Psoas muscle (tissue), 8 donors: Measurements from ENCODE around the gene PUS7. TPM values are rescaled to one million over a fixed set of nuclear protein-coding genes. Genes with fewer than 3 reads are reported as not detected.
"Not testable (repeated sequence)": the region's sequence is repeated elsewhere in the genome, so short reads cannot be mapped to it uniquely, and the experiment has no call there.

Source experiments
- ATAC-seq, 4 donors: fragments of 200-7000 bp; cut with Tn5 transposase; one replicate each; pipeline ENCODE4 v1.9.1; 2020; ENCODE audit warnings: moderate library complexity in 3 of 4, mild to moderate bottlenecking in 2 of 4
- DNase-seq, 2 donors: peaks; one replicate each; pipeline ENCODE4 v3.0.0-alpha.2; 2020
- H3K27ac ChIP-seq: fragments of 200-600 bp; one replicate; pipeline ENCODE4 v1.8.0; 2022
- H3K27me3 ChIP-seq, 3 donors: fragments of 200-600 bp in 1 of 3; one replicate each; pipeline versions ENCODE4 v1.6.1 to v1.8.0; 2013 to 2022; ENCODE audit warnings: low read length in 2 of 3, mild to moderate bottlenecking in 2 of 3, moderate library complexity in 1 of 3; ENCODE audit not compliant: insufficient read depth in 3 of 3
- H3K36me3 ChIP-seq, 2 donors: fragments of 200-600 bp in 1 of 2; one replicate each; pipeline versions ENCODE4 v1.6.1 to v1.8.0; 2013 to 2022; ENCODE audit warnings: low read depth in 1 of 2, mild to moderate bottlenecking in 1 of 2, moderate library complexity in 1 of 2; ENCODE audit not compliant: insufficient read depth in 1 of 2
- H3K4me1 ChIP-seq: fragments of 200-600 bp; one replicate; pipeline ENCODE4 v1.8.0; 2022
- H3K4me3 ChIP-seq: fragments of 200-600 bp; one replicate; pipeline ENCODE4 v1.8.0; 2022; ENCODE audit warnings: mild to moderate bottlenecking
- H3K9me3 ChIP-seq: fragments of 200-600 bp; one replicate; pipeline ENCODE4 v1.8.0; 2022
- CTCF ChIP-seq: fragments of 200-600 bp; IDR thresholded peaks from one replicate; pipeline ENCODE4 v1.8.0; 2022; ENCODE audit warnings: antibody characterized with exemption
- WGBS, 3 donors: extraction: QIAGEN DNeasy Blood & Tissue Kit; methylation state at CpG; one replicate each; pipeline versions ENCODE4 v1.1.6 to v1.1.7; 2013; 5-methylcytosine and 5-hydroxymethylcytosine counted together
- intact Hi-C, 2 donors: fragments of 100-400 bp; cut with DNase I; formaldehyde crosslinking; loops; one replicate each; pipeline versions ENCODE4 v1.11.0 to v1.14.2; 2022
- polyA plus RNA-seq, 3 donors: library from polyadenylated mRNA; stranded (reverse); fragments of 200-250 nt; gene quantifications; one replicate each; pipeline ENCODE4 v1.2.3, GENCODE V29; 2013
- total RNA-seq, 4 donors: library from RNA; stranded (reverse); fragmentation: NEBNext Ultra II Directional in 2 of 4; extraction: Animal tissue kit (Norgen Biotek cat#: 25700) in 2 of 4; gene quantifications; one replicate each; pipeline versions ENCODE4 v1.2.1 to v1.2.4, GENCODE V29; 2021 to 2023
- donor health status: healthy with polysubstance abuse.
- donor health status: DM: no; HTN: no; CAD: no; lungs with moderate emphysema.
- donor health status: Bipolar disorder and iron deficiency.
- donor health status: healthy.
- donor health status: DM: yes; HTN: yes; CAD: no.
- donor health status: DM: no; HTN: no; CAD: no.
- donor health status: DM: no; HTN: no; CAD: no.
- donor health status: DM: yes; HTN: yes; CAD: no.

The PUS7 gene
- total and polyA plus RNA-seq, 7 donors: 5.7 to 19.7 (median 11.9) TPM

- intact Hi-C loops: no loop called here
- Histone ChIP-seq H3K4me3 (no peak overlapping the region), H3K9me3 (no peaks in the 10 kb centered on the region), H3K27me3 (no peaks in the 10 kb centered on the region), H3K36me3 (peaks cover 0 to 4% of the 10 kb centered on the region in 2 donors), H3K27ac (no peak overlapping the region), H3K4me1 (no peaks in the 10 kb centered on the region)
- WGBS, 3 donors: 86 to 90% (median 89%) methylated on average over 8 of the region's 8 CpGs
- no peak for DNase-seq
- no peak for TF ChIP-seq CTCF
- ATAC-seq: no peak
Observed at GRCh38 chr7:105448181-105448580, 73.9 kb downstream of the PUS7 start.

GRCh38 chr7:105444342-105444987 is 77.6 kb downstream of the PUS7 start:
- TF ChIP-seq CTCF: no peak
- no peak overlapping the region for H3K27ac ChIP-seq
- intact Hi-C loops: no loop called here
- ATAC-seq (no peak), DNase-seq (no peak)
- no peaks in the 10 kb centered on the region for H3K4me1 ChIP-seq
- H3K4me3 ChIP-seq: no peak overlapping the region
- no peaks in the 10 kb centered on the region for H3K9me3 ChIP-seq
- peaks cover 0 to 4% of the 10 kb centered on the region in 2 donors for H3K36me3 ChIP-seq
- H3K27me3 ChIP-seq: no peaks in the 10 kb centered on the region
- 86 to 87% (median 87%) methylated on average over 4 of the region's 4 CpGs for WGBS, 3 donors

- not testable (repeated sequence) for DNase-seq, ATAC-seq
Observed at GRCh38 chr7:105442214-105442613, 79.9 kb downstream of the PUS7 start.

GRCh38 chr7:105439174-105439893 is 82.7 kb downstream of the PUS7 start:
- no peak for TF ChIP-seq CTCF
- no peaks in the 10 kb centered on the region for H3K4me1 ChIP-seq
- 79 to 83% (median 83%) methylated on average over 9 of the region's 9 CpGs for WGBS, 3 donors
- H3K36me3 ChIP-seq: no peaks in the 10 kb centered on the region
- no peak overlapping the region for H3K27ac ChIP-seq
- no peak for DNase-seq
- H3K27me3 ChIP-seq: no peaks in the 10 kb centered on the region
- H3K9me3 ChIP-seq: no peaks in the 10 kb centered on the region
- ATAC-seq: no peak
- intact Hi-C loops: loop anchor here in 1 of 2 donors (5.0 kb wide), 1 partner anchor 37 kb away; no protein-coding TSS in a partner anchor
- H3K4me3 ChIP-seq: no peak overlapping the region

More at GRCh38 chr7:105442214-105442613, 79.9 kb downstream of the PUS7 start:
- H3K9me3 ChIP-seq, H3K27ac ChIP-seq, H3K27me3 ChIP-seq, intact Hi-C loops, H3K36me3 ChIP-seq, H3K4me3 ChIP-seq, H3K4me1 ChIP-seq: not testable (repeated sequence)
- 85 to 88% (median 87%) methylated on average over 9 of the region's 9 CpGs for WGBS, 3 donors

- no peaks in the 10 kb centered on the region for H3K4me1 ChIP-seq
- no peaks in the 10 kb centered on the region for H3K9me3 ChIP-seq
- no peak overlapping the region for H3K27ac ChIP-seq
- WGBS, 3 donors: 73 to 88% (median 84%) methylated on average over 5 of the region's 5 CpGs
- H3K36me3 ChIP-seq: no peaks in the 10 kb centered on the region
- DNase-seq: no peak
- H3K27me3 ChIP-seq: no peaks in the 10 kb centered on the region
- intact Hi-C loops: loop anchor here in 1 of 2 donors (5.0 kb wide), 1 partner anchor 37 kb away; no protein-coding TSS in a partner anchor
- no peak overlapping the region for H3K4me3 ChIP-seq
- ATAC-seq: no peak
- no peak for TF ChIP-seq CTCF
Observed at GRCh38 chr7:105438847-105439173, 83.3 kb downstream of the PUS7 start.
